Measurements from ENCODE around the gene OR2W3.

GRCh38 chr1:247848346-247848745 is 47.0 kb upstream of the OR2W3 start:
- TF ChIP-seq CTCF (IDR thresholded peaks at IDR 0.05; ENCODE audit: low read depth, low read length) (no peak), POLR2A (IDR thresholded peaks at IDR 0.05; ENCODE audit: extremely low read depth, insufficient read length) (no peak), MYC (IDR thresholded peaks at IDR 0.05; ENCODE audit: low read depth, low read length) (no peak), MAX (IDR thresholded peaks at IDR 0.05; ENCODE audit: low read depth, low read length) (no peak)
